ENCODE results near the gene NTM. TPM values are rescaled to one million over a fixed set of nuclear protein-coding genes. Genes with fewer than 3 reads are reported as not detected.

NTM gene
- total RNA-seq, 4 donors from 2014 or later = 0.40 to 3.1 (median 2.1) TPM; not detected in 1

GRCh38 chr11:131454490-131454889, 84.1 kb downstream of the NTM start:
- in situ Hi-C loops (cut with MboI; ENCODE audit: low pct_ligation_motif_present in 1 of 4, low pct_unique_long_range_greater_than_20kb in 1 of 4, low sequenced_read_pairs in 3 of 4) = no loop called here
- 59 to 60% methylated on average over 1 to 5 of the region's 5 CpGs for WGBS, 2 donors (ENCODE audit: low coverage in 1 of 2)
- intact Hi-C loops (cut with DNase I; ENCODE audit: low total_unique reads) = no loop called here

GRCh38 chr11:131454989-131455388, 84.6 kb downstream of the NTM start:
- Histone ChIP-seq H3K9me3 (no peaks in the 10 kb centered on the region), H3K27ac (no peak overlapping the region), H3K4me3 (no peak overlapping the region), H3K4me1 (no peaks in the 10 kb centered on the region), H3K36me3 (no peaks in the 10 kb centered on the region), H3K27me3 (no peaks in the 10 kb centered on the region)
- in situ Hi-C loops (cut with MboI; ENCODE audit: low pct_ligation_motif_present in 1 of 4, low pct_unique_long_range_greater_than_20kb in 1 of 4, low sequenced_read_pairs in 3 of 4) = no loop called here
- WGBS, 2 donors (ENCODE audit: low coverage in 1 of 2) = 80% methylated on average over 9 of the region's 9 CpGs; no CpG with 5 or more reads in 1 of the 2 donors
- no peak for DNase-seq
- TF ChIP-seq POLR2AphosphoS5 (IDR thresholded peaks at IDR 0.05) (no peak), CTCF (IDR thresholded peaks at IDR 0.05) (no peak), POLR2A (IDR thresholded peaks at IDR 0.05) (no peak), EP300 (IDR thresholded peaks at IDR 0.05; ENCODE audit: low read depth) (no peak)
- intact Hi-C loops (cut with DNase I; ENCODE audit: low total_unique reads) = no loop called here

More at GRCh38 chr11:131454490-131454889, 84.1 kb downstream of the NTM start:
- Histone ChIP-seq H3K9me3 (no peaks in the 10 kb centered on the region), H3K36me3 (no peaks in the 10 kb centered on the region), H3K4me3 (no peak overlapping the region), H3K27ac (no peak overlapping the region), H3K4me1 (no peaks in the 10 kb centered on the region), H3K27me3 (no peaks in the 10 kb centered on the region)
- no peak for DNase-seq
- no peak for TF ChIP-seq POLR2AphosphoS5 (IDR thresholded peaks at IDR 0.05)
- TF ChIP-seq CTCF (IDR thresholded peaks at IDR 0.05) = no peak
- TF ChIP-seq POLR2A (IDR thresholded peaks at IDR 0.05) = no peak
- TF ChIP-seq EP300 (IDR thresholded peaks at IDR 0.05; ENCODE audit: low read depth) = no peak

- Histone ChIP-seq H3K9me3 (no peaks in the 10 kb centered on the region), H3K36me3 (no peaks in the 10 kb centered on the region), H3K4me3 (no peak overlapping the region), H3K27me3 (no peaks in the 10 kb centered on the region), H3K27ac (no peak overlapping the region), H3K4me1 (no peaks in the 10 kb centered on the region)
- in situ Hi-C loops (cut with MboI; ENCODE audit: low pct_ligation_motif_present in 1 of 4, low pct_unique_long_range_greater_than_20kb in 1 of 4, low sequenced_read_pairs in 3 of 4) = no loop called here
- intact Hi-C loops (cut with DNase I; ENCODE audit: low total_unique reads) = no loop called here
- DNase-seq = no peak
- WGBS, 2 donors (ENCODE audit: low coverage in 1 of 2) = 76 to 87% methylated on average over 5 to 9 of the region's 9 CpGs
- TF ChIP-seq CTCF (IDR thresholded peaks at IDR 0.05) = no peak
- TF ChIP-seq POLR2AphosphoS5 (IDR thresholded peaks at IDR 0.05) = no peak
- TF ChIP-seq POLR2A (IDR thresholded peaks at IDR 0.05) = no peak
- no peak for TF ChIP-seq EP300 (IDR thresholded peaks at IDR 0.05; ENCODE audit: low read depth)
Observed at GRCh38 chr11:131455843-131456704, 85.7 kb downstream of the NTM start.

- no peak overlapping the region for H3K4me3 ChIP-seq
- H3K27ac ChIP-seq = no peak overlapping the region
- no peaks in the 10 kb centered on the region for H3K4me1 ChIP-seq
- in situ Hi-C loops (cut with MboI; ENCODE audit: low pct_ligation_motif_present in 1 of 4, low pct_unique_long_range_greater_than_20kb in 1 of 4, low sequenced_read_pairs in 3 of 4) = no loop called here
- TF ChIP-seq POLR2AphosphoS5 (IDR thresholded peaks at IDR 0.05) = no peak
- TF ChIP-seq POLR2A (IDR thresholded peaks at IDR 0.05) = no peak
- no peak for TF ChIP-seq EP300 (IDR thresholded peaks at IDR 0.05; ENCODE audit: low read depth)
- TF ChIP-seq CTCF (IDR thresholded peaks at IDR 0.05) = no peak
- no peaks in the 10 kb centered on the region for H3K36me3 ChIP-seq
- intact Hi-C loops (cut with DNase I; ENCODE audit: low total_unique reads) = no loop called here
- 47 to 70% methylated on average over 3 of the region's 3 CpGs for WGBS, 2 donors (ENCODE audit: low coverage in 1 of 2)
- H3K27me3 ChIP-seq = no peaks in the 10 kb centered on the region
- H3K9me3 ChIP-seq = no peaks in the 10 kb centered on the region
- DNase-seq = no peak
Observed at GRCh38 chr11:131457163-131457562, 86.7 kb downstream of the NTM start.

Measured in transverse colon (tissue), 4 donors.